Measurements from ENCODE around the gene R3HDM4.

- TF ChIP-seq FOXM1 (IDR thresholded peaks at IDR 0.05; ENCODE audit: borderline replicate concordance) (no peak), FOXA1 (IDR thresholded peaks at IDR 0.05) (no peak), TARDBP (IDR thresholded peaks at IDR 0.05) (no peak), PKNOX1 (IDR thresholded peaks at IDR 0.05) (no peak), SP1 (IDR thresholded peaks at IDR 0.05) (no peak), ARNT (IDR thresholded peaks at IDR 0.05) (no peak), NFRKB (IDR thresholded peaks at IDR 0.05) (no peak), SUZ12 (IDR thresholded peaks at IDR 0.05) (no peak), BHLHE40 (IDR thresholded peaks at IDR 0.05; ENCODE audit: borderline replicate concordance) (no peak), ZNF384 (IDR thresholded peaks at IDR 0.05) (no peak), FOXK2 (IDR thresholded peaks at IDR 0.05) (no peak), ELF4 (IDR thresholded peaks at IDR 0.05) (no peak)
These were observed 16.6 kb downstream of the R3HDM4 start for GRCh38 chr19:896434-896833.

All from HEK293T (cell line).